ENCODE data around the gene MEGF10.

DNA sequence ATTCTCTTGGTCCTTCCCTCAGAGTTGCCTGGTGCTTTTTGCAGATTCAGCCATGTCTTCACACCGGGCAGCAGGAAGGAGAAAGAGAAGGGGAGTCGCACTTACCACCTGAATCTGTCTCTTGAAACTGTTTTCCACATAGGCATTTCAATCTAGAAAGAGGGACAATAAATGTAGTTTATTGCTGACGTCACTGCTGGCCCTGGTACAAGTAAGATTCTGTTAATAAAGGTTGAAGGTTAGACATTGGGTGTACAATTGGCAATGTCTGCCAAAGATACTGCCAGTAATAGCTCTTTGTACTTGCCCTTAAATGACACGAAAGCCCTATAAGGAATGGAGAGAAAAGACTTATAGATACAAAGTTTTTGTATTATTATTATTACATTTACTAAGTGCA lies 72.8 kb downstream of the MEGF10 start:
- TF ChIP-seq SUZ12 (IDR thresholded peaks at IDR 0.05; ENCODE audit: unreplicated experiment), result no peak
- TF ChIP-seq, protein P1, sequence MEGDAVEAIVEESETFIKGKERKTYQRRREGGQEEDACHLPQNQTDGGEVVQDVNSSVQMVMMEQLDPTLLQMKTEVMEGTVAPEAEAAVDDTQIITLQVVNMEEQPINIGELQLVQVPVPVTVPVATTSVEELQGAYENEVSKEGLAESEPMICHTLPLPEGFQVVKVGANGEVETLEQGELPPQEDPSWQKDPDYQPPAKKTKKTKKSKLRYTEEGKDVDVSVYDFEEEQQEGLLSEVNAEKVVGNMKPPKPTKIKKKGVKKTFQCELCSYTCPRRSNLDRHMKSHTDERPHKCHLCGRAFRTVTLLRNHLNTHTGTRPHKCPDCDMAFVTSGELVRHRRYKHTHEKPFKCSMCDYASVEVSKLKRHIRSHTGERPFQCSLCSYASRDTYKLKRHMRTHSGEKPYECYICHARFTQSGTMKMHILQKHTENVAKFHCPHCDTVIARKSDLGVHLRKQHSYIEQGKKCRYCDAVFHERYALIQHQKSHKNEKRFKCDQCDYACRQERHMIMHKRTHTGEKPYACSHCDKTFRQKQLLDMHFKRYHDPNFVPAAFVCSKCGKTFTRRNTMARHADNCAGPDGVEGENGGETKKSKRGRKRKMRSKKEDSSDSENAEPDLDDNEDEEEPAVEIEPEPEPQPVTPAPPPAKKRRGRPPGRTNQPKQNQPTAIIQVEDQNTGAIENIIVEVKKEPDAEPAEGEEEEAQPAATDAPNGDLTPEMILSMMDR (IDR thresholded peaks at IDR 0.05 in 2 of 3, conservative IDR thresholded peaks at IDR 0.05 in 1 of 3; ENCODE audit: control insufficient read depth in 2 of 3, extremely low read depth in 1 of 3, insufficient read depth in 1 of 3, low read depth in 3 of 3, low read length in 3 of 3), result no peak
- no peak for TF ChIP-seq MYC (IDR thresholded peaks at IDR 0.05; ENCODE audit: insufficient read depth, insufficient read length, insufficient replicate concordance, low read length, severe bottlenecking)
- no peak for TF ChIP-seq TARDBP (IDR thresholded peaks at IDR 0.05; ENCODE audit: borderline replicate concordance)
- no peak for TF ChIP-seq TCF12 (IDR thresholded peaks at IDR 0.05; ENCODE audit: low read depth, low read length)
- TF ChIP-seq RFX5 (IDR thresholded peaks at IDR 0.05; ENCODE audit: low read depth, low read length), result no peak
- no peak for TF ChIP-seq MEF2B (IDR thresholded peaks at IDR 0.05; ENCODE audit: partially characterized antibody, poor library complexity, severe bottlenecking)
- no peak for TF ChIP-seq MAX (IDR thresholded peaks at IDR 0.05; ENCODE audit: low read depth, low read length)
- no peak for TF ChIP-seq EZH2 (IDR thresholded peaks at IDR 0.05; ENCODE audit: borderline replicate concordance, control insufficient read depth, low read depth, low read length)
- no peak for TF ChIP-seq SRF (IDR thresholded peaks at IDR 0.05; ENCODE audit: low read depth in 2 of 2, low read length in 2 of 2)
- TF ChIP-seq NR2C2 (IDR thresholded peaks at IDR 0.05; ENCODE audit: borderline replicate concordance, control insufficient read depth, insufficient read length, low read depth), result no peak
